Measurements from ENCODE around the gene TMEM94.

DNA sequence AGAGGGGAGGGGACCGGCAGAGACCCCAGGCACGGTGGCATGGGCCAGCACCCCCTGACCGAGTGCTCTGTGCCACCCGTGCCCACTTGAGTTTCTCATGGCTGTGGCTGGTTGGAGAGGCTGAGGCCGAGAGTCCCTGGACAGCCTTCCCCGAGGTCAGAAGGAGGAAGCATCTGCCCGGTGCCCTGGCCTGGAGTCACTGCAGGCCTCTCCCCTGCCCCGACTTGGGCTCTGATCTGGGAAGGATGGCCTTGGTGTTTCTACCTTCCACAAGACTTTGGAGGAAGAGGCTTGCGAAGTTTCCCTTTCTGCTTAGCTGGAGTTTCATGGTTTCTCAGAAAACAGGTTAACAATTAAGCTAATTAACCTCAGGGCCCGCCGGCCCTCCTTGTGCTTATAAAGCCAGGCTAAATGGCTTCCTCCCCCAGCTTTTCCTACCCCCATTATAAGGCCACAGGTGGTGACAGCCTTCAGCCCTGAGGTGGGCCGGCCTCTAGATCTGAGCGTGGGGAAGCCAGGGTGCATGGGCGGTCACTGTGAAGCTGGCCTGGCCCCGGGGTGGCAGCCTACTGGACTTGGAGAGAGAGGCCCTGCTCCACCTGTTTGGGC is 86.4 kb downstream of the TMEM94 start:
- TF ChIP-seq, protein P1, sequence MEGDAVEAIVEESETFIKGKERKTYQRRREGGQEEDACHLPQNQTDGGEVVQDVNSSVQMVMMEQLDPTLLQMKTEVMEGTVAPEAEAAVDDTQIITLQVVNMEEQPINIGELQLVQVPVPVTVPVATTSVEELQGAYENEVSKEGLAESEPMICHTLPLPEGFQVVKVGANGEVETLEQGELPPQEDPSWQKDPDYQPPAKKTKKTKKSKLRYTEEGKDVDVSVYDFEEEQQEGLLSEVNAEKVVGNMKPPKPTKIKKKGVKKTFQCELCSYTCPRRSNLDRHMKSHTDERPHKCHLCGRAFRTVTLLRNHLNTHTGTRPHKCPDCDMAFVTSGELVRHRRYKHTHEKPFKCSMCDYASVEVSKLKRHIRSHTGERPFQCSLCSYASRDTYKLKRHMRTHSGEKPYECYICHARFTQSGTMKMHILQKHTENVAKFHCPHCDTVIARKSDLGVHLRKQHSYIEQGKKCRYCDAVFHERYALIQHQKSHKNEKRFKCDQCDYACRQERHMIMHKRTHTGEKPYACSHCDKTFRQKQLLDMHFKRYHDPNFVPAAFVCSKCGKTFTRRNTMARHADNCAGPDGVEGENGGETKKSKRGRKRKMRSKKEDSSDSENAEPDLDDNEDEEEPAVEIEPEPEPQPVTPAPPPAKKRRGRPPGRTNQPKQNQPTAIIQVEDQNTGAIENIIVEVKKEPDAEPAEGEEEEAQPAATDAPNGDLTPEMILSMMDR (IDR thresholded peaks at IDR 0.05) = no peak
- no peak for TF ChIP-seq TCF7L2 (IDR thresholded peaks at IDR 0.05; ENCODE audit: low read depth, low read length)
